IPS-18a (cell line): Measurements from ENCODE around the gene EYA4.
"Not testable (repeated sequence)": the region's sequence is repeated elsewhere in the genome, so short reads cannot be mapped to it uniquely, and the experiment has no call there.

ENCODE experiments used
- H3K27ac ChIP-seq: one replicate; pipeline ENCODE4 v1.5.1; 2013; ENCODE audit warnings: low read length
- H3K27me3 ChIP-seq: one replicate; pipeline ENCODE4 v1.6.1; 2013; ENCODE audit warnings: mild to moderate bottlenecking, low read length; ENCODE audit not compliant: control insufficient read depth, insufficient read depth
- H3K36me3 ChIP-seq: one replicate; pipeline ENCODE4 v1.6.1; 2013; ENCODE audit warnings: low read depth, low read length; ENCODE audit not compliant: control insufficient read depth
- H3K4me1 ChIP-seq: one replicate; pipeline ENCODE4 v1.6.1; 2013; ENCODE audit warnings: low read depth, low read length; ENCODE audit not compliant: control insufficient read depth
- H3K4me3 ChIP-seq: one replicate; pipeline ENCODE4 v1.5.1; 2013; ENCODE audit warnings: low read length
- H3K9ac ChIP-seq: one replicate; pipeline ENCODE4 v1.6.1; 2013; ENCODE audit warnings: mild to moderate bottlenecking, low read length, moderate library complexity
- H3K9me3 ChIP-seq: one replicate; pipeline ENCODE4 v1.6.1; 2013; ENCODE audit warnings: low read depth, low read length; ENCODE audit not compliant: control insufficient read depth

EYA4 gene

GRCh38 chr6:133392015-133392414 lies 150.9 kb downstream of the EYA4 start:
- no peak overlapping the region for H3K9ac ChIP-seq
- H3K36me3 ChIP-seq: no peaks in the 10 kb centered on the region
- no peak overlapping the region for H3K27ac ChIP-seq
- no peak overlapping the region for H3K4me3 ChIP-seq
- peaks cover 14% of the 10 kb centered on the region for H3K4me1 ChIP-seq
- H3K27me3 ChIP-seq: no peaks in the 10 kb centered on the region
- H3K9me3 ChIP-seq: no peaks in the 10 kb centered on the region

- Histone ChIP-seq H3K4me1 (peaks cover 14% of the 10 kb centered on the region), H3K36me3 (no peaks in the 10 kb centered on the region), H3K27ac (no peak overlapping the region), H3K9me3 (no peaks in the 10 kb centered on the region), H3K27me3 (no peaks in the 10 kb centered on the region), H3K4me3 (no peak overlapping the region), H3K9ac (no peak overlapping the region)
Measured at GRCh38 chr6:133392641-133393040, 151.5 kb downstream of the EYA4 start.

- no peak overlapping the region for H3K9ac ChIP-seq
- no peaks in the 10 kb centered on the region for H3K9me3 ChIP-seq
- H3K27ac ChIP-seq: no peak overlapping the region
- no peak overlapping the region for H3K4me3 ChIP-seq
- no peaks in the 10 kb centered on the region for H3K36me3 ChIP-seq
- H3K4me1 ChIP-seq: peaks cover 14% of the 10 kb centered on the region
- no peaks in the 10 kb centered on the region for H3K27me3 ChIP-seq
Measured at GRCh38 chr6:133393891-133394290, 152.7 kb downstream of the EYA4 start.

- H3K9ac ChIP-seq: no peak overlapping the region
- no peaks in the 10 kb centered on the region for H3K9me3 ChIP-seq
- H3K27me3 ChIP-seq: no peaks in the 10 kb centered on the region
Measured at GRCh38 chr6:133394630-133395029, 153.5 kb downstream of the EYA4 start.

GRCh38 chr6:133396233-133396983 lies 155.3 kb downstream of the EYA4 start:
- peaks cover 13% of the 10 kb centered on the region for H3K4me1 ChIP-seq
- no peaks in the 10 kb centered on the region for H3K9me3 ChIP-seq
- H3K27ac ChIP-seq: no peak overlapping the region
- no peak overlapping the region for H3K9ac ChIP-seq
- no peaks in the 10 kb centered on the region for H3K27me3 ChIP-seq
- no peak overlapping the region for H3K4me3 ChIP-seq
- no peaks in the 10 kb centered on the region for H3K36me3 ChIP-seq

More at GRCh38 chr6:133394630-133395029, 153.5 kb downstream of the EYA4 start:
- Histone ChIP-seq H3K27ac (no peak overlapping the region), H3K36me3 (no peaks in the 10 kb centered on the region), H3K4me3 (no peak overlapping the region), H3K4me1 (peaks cover 14% of the 10 kb centered on the region)

GRCh38 chr6:133396984-133397348 lies 155.8 kb downstream of the EYA4 start:
- H3K4me3 ChIP-seq: no peak overlapping the region
- H3K9ac ChIP-seq: no peak overlapping the region
- H3K27me3 ChIP-seq: no peaks in the 10 kb centered on the region
- peaks cover 8% of the 10 kb centered on the region for H3K4me1 ChIP-seq
- no peaks in the 10 kb centered on the region for H3K36me3 ChIP-seq
- H3K9me3 ChIP-seq: no peaks in the 10 kb centered on the region
- H3K27ac ChIP-seq: no peak overlapping the region

GRCh38 chr6:133397601-133398000 lies 156.4 kb downstream of the EYA4 start:
- not testable (repeated sequence) for H3K9ac ChIP-seq, H3K27me3 ChIP-seq, H3K27ac ChIP-seq, H3K9me3 ChIP-seq, H3K4me3 ChIP-seq, H3K36me3 ChIP-seq, H3K4me1 ChIP-seq

- no peak overlapping the region for H3K9ac ChIP-seq
- no peaks in the 10 kb centered on the region for H3K36me3 ChIP-seq
- no peak overlapping the region for H3K27ac ChIP-seq
- H3K4me3 ChIP-seq: no peak overlapping the region
- no peaks in the 10 kb centered on the region for H3K9me3 ChIP-seq
- no peaks in the 10 kb centered on the region for H3K4me1 ChIP-seq
- no peaks in the 10 kb centered on the region for H3K27me3 ChIP-seq
Measured at GRCh38 chr6:133399426-133399825, 158.3 kb downstream of the EYA4 start.

GRCh38 chr6:133404151-133404550 lies 163.0 kb downstream of the EYA4 start:
- no peak overlapping the region for H3K27ac ChIP-seq
- H3K9me3 ChIP-seq: no peaks in the 10 kb centered on the region

GRCh38 chr6:133404728-133405127 lies 163.6 kb downstream of the EYA4 start:
- Histone ChIP-seq H3K36me3 (no peaks in the 10 kb centered on the region), H3K27me3 (no peaks in the 10 kb centered on the region), H3K9ac (no peak overlapping the region), H3K27ac (no peak overlapping the region), H3K9me3 (no peaks in the 10 kb centered on the region), H3K4me3 (no peak overlapping the region), H3K4me1 (peaks cover 12% of the 10 kb centered on the region)

More at GRCh38 chr6:133404151-133404550, 163.0 kb downstream of the EYA4 start:
- H3K36me3 ChIP-seq: no peaks in the 10 kb centered on the region
- H3K9ac ChIP-seq: no peak overlapping the region
- no peak overlapping the region for H3K4me3 ChIP-seq
- peaks cover 11% of the 10 kb centered on the region for H3K4me1 ChIP-seq
- no peaks in the 10 kb centered on the region for H3K27me3 ChIP-seq

GRCh38 chr6:133407320-133408100 lies 166.4 kb downstream of the EYA4 start:
- H3K4me3 ChIP-seq: peak overlapping the region; percentile 9
- H3K4me1 ChIP-seq: peaks cover 30% of the 10 kb centered on the region
- no peak overlapping the region for H3K27ac ChIP-seq

GRCh38 chr6:133408132-133408531 lies 167.0 kb downstream of the EYA4 start:
- Histone ChIP-seq H3K4me1 (peaks cover 30% of the 10 kb centered on the region), H3K36me3 (no peaks in the 10 kb centered on the region), H3K4me3 (no peak overlapping the region), H3K9me3 (no peaks in the 10 kb centered on the region), H3K27me3 (no peaks in the 10 kb centered on the region), H3K27ac (no peak overlapping the region), H3K9ac (no peak overlapping the region)

More at GRCh38 chr6:133407320-133408100, 166.4 kb downstream of the EYA4 start:
- Histone ChIP-seq H3K9ac (no peak overlapping the region), H3K36me3 (no peaks in the 10 kb centered on the region), H3K9me3 (no peaks in the 10 kb centered on the region), H3K27me3 (no peaks in the 10 kb centered on the region)
